ENCODE results near the gene SNHG17.

Gene SNHG17

GRCh38 chr20:38434770-38435554, at the start of gene SNHG17:
TSS of gene SNHG17 (minus strand) at chr20:38435328.
- peak; percentile 99 for TF ChIP-seq CTCF (IDR thresholded peaks at IDR 0.05)

DNA sequence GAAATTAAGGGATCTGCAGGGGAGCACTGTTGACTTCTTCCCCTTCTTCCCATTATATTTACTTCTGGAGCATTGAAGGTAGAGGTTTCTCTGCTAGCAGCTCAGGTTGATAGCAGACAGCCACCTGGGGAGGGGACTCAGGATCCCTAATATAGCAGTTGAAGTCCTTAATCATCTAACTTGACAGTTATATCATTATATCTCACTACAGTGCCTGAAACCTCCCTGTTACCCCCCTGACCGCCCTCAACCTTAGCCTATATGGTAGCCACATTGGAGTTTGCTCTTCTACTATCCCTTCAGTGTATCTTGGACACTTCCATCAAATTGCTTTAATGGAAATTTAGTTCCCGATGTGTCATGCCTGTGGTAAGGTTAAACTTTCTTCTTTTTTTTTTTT, 44.5 kb upstream of the SNHG17 start:
- TF ChIP-seq CTCF (IDR thresholded peaks at IDR 0.05) = no peak

- TF ChIP-seq CTCF (IDR thresholded peaks at IDR 0.05) = no peak
Observed at GRCh38 chr20:38477747-38478146, 42.6 kb upstream of the SNHG17 start.

- TF ChIP-seq CTCF (IDR thresholded peaks at IDR 0.05) = peak; percentile 50
Observed at GRCh38 chr20:38473367-38473795, 38.3 kb upstream of the SNHG17 start.

DNA sequence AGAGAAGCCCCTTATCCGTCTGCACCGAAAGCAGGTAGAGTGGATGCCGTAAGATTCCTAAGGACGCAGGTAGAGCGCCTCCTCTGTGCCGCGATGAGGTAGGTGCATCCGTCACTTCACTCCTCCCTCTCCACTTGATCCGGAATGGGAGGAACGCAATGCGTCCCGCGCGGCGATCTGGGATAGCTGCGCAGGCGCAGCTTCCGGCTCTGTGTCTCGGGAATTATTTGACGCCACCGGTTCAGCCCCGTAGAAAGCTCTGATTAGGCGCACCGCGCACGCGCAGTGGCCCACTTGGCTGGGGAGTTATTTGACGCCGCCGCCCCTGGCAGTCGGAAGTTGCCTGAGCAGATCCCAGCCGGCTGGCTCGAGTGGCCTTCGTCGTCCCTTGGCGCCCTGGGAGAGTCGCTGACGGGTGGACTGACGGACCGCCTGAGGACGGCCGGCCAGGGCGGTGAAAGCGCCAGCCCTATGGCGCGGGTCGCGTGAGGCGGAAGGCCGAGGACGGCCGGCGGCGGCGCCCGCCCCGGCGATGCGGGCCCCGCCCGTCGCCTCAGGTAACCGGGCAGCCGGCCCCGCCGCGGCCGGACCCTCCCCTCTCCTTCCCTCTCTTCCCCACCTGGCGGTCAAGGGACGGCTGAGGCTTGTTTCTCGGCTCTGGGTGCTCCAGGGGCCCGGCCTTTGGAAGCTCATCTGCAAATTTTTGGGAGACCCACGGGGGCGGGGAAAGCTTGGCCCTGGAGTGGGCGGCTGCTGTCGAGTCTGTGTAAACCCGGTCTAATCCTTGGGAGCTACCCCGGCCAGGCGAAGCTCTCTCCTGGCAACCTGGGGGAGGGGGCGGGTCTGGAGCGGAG, 37.6 kb upstream of the SNHG17 start, which contains the start of gene RALGAPB:
TSS of gene RALGAPB (plus strand) at position 331 of the 854 bp plus-strand sequence. CDS start 15,590 bp downstream, outside the sequence.
- TF ChIP-seq CTCF (IDR thresholded peaks at IDR 0.05) = peak; percentile 46; the same call in 1 of the 2 replicates

DNA sequence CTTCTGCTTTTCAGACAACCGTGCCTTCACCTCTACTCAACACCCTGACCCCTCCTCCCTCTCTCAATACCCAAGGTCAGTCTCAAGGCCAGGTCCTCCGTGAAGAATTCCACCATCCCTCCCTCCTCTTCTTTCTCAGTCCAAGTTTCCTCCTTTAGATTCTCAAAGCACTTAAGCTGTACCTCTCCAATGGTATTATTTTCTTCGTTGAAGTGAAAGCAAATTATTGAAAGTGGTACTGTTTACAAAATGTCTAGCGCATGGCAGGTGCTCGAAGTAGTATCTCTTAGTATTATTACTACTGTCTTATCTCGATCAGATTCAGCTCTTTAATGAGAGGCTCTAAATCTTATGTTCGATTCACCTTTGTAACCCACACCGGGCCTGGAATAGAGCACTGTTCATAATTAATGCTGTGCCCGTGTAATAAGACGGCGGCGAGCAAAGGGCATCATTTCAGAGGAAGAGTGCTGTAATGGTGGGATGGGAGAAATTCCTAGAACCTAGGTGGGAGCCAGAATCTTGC, 36.9 kb upstream of the SNHG17 start:
- TF ChIP-seq CTCF (IDR thresholded peaks at IDR 0.05) = no peak

- no peak for TF ChIP-seq CTCF (IDR thresholded peaks at IDR 0.05)
Observed at GRCh38 chr20:38471245-38471644, 36.1 kb upstream of the SNHG17 start.

Data from LNCAP (cell line).